RPMI8226 (cell line): ENCODE results near the gene KCNIP3.

Experiments used
- DNase-seq: peaks from one replicate; pipeline ENCODE4 v3.0.0-alpha.2; 2015

KCNIP3 gene

GRCh38 chr2:95330794-95331338 lies 33.7 kb downstream of the KCNIP3 start:
- DNase-seq, result no peak

GRCh38 chr2:95331606-95332005 lies 34.5 kb downstream of the KCNIP3 start:
- DNase-seq, result no peak

GRCh38 chr2:95332036-95332435 lies 34.9 kb downstream of the KCNIP3 start:
- no peak for DNase-seq

GRCh38 chr2:95333056-95333455 lies 35.9 kb downstream of the KCNIP3 start:
- no peak for DNase-seq

GRCh38 chr2:95333888-95334338 lies 36.8 kb downstream of the KCNIP3 start:
- no peak for DNase-seq

GRCh38 chr2:95334916-95335641 lies 37.9 kb downstream of the KCNIP3 start:
- DNase-seq, result no peak

- no peak for DNase-seq
These were observed 39.3 kb downstream of the KCNIP3 start for GRCh38 chr2:95336406-95336805.

- no peak for DNase-seq
These were observed 40.7 kb downstream of the KCNIP3 start for GRCh38 chr2:95337829-95338228.

- DNase-seq, result no peak
These were observed 45.6 kb downstream of the KCNIP3 start for GRCh38 chr2:95342556-95343320.

GRCh38 chr2:95343429-95344214 lies 46.5 kb downstream of the KCNIP3 start:
- DNase-seq, result no peak

- no peak for DNase-seq
These were observed 47.1 kb downstream of the KCNIP3 start for GRCh38 chr2:95344215-95344583.

- DNase-seq, result no peak
These were observed 47.5 kb downstream of the KCNIP3 start for GRCh38 chr2:95344656-95345055.

GRCh38 chr2:95345081-95345562 lies 48.0 kb downstream of the KCNIP3 start:
- no peak for DNase-seq

- DNase-seq, result peak; percentile 79
These were observed 48.5 kb downstream of the KCNIP3 start for GRCh38 chr2:95345563-95346230.

GRCh38 chr2:95346231-95346737 lies 49.1 kb downstream of the KCNIP3 start:
- peak; percentile 62 for DNase-seq

- no peak for DNase-seq
These were observed 49.9 kb downstream of the KCNIP3 start for GRCh38 chr2:95346738-95347671.

- DNase-seq, result no peak
These were observed 50.8 kb downstream of the KCNIP3 start for GRCh38 chr2:95347681-95348608.

- DNase-seq, result no peak
These were observed 51.7 kb downstream of the KCNIP3 start for GRCh38 chr2:95348609-95349567.
